Vagina (tissue), 2 donors: ENCODE data around the gene PIK3R4. TPM values are rescaled to one million over a fixed set of nuclear protein-coding genes. Genes with fewer than 3 reads are reported as not detected.

Experiments
- DNase-seq, 2 donors: peaks; one replicate each; pipeline ENCODE4 v3.0.0-alpha.2; 2017; ENCODE audit errors: extremely low spot score in 2 of 2
- H3K27ac ChIP-seq: fragments of 200-600 bp; sonication (generic); one replicate; pipeline ENCODE4 v1.5.1; 2019
- H3K27me3 ChIP-seq: fragments of 200-600 bp; sonication (generic); one replicate; pipeline ENCODE4 v1.5.1; 2019
- H3K36me3 ChIP-seq, 2 donors: fragments of 200-600 bp; sonication (generic); one replicate each; pipeline ENCODE4 v1.5.1; 2017 to 2019
- H3K4me1 ChIP-seq: fragments of 200-600 bp; sonication (generic); one replicate; pipeline ENCODE4 v1.5.1; 2019
- H3K4me3 ChIP-seq, 2 donors: fragments of 200-600 bp; sonication (generic); 1 replicate in 1 of 2; 2 replicates in 1 of 2; pipeline ENCODE4 v1.5.1; 2016 to 2019
- H3K9me3 ChIP-seq: fragments of 200-600 bp; sonication (generic); one replicate; pipeline ENCODE4 v1.5.1; 2019
- CTCF ChIP-seq, 3 experiments: fragments of 450-650 bp in 2 of 3; fragments of 200-600 bp in 1 of 3; sonication (generic) in 1 of 3; IDR thresholded peaks; one replicate each; pipeline ENCODE4 v1.5.1; 2017 to 2019; ENCODE audit warnings: antibody characterized with exemption in 3 of 3, mild to moderate bottlenecking in 2 of 3, moderate library complexity in 2 of 3
- POLR2A ChIP-seq, 2 donors: fragments of 450-650 bp; IDR thresholded peaks; one replicate each; pipeline ENCODE4 v1.6.1; 2017; ENCODE audit warnings: antibody characterized with exemption in 2 of 2, mild to moderate bottlenecking in 2 of 2, moderate library complexity in 2 of 2
- POLR2AphosphoS5 ChIP-seq, 2 donors: sonication (generic); formaldehyde crosslinking; IDR thresholded peaks; one replicate each; pipeline ENCODE4 v1.9.0; 2017; ENCODE audit warnings: antibody characterized with exemption in 2 of 2, mild to moderate bottlenecking in 2 of 2, low read depth in 1 of 2; ENCODE audit not compliant: insufficient read depth in 1 of 2
- intact Hi-C: fragments of 100-400 bp; cut with DNase I; formaldehyde crosslinking; loops from one replicate; pipeline ENCODE4 v1.15.1; 2023
- total RNA-seq: library from RNA; depleted of rRNA; stranded (reverse); fragments of >200 nt; gene quantifications from one replicate; pipeline ENCODE4 v1.2.3, GENCODE V29; 2016

The PIK3R4 gene
- total RNA-seq, 1 donor from 2014 or later, result 20.6 TPM

- no peaks in the 10 kb centered on the region for H3K9me3 ChIP-seq
- no peak for TF ChIP-seq POLR2A (IDR thresholded peaks at IDR 0.05)
- no peak for TF ChIP-seq POLR2AphosphoS5 (IDR thresholded peaks at IDR 0.05; ENCODE audit: insufficient read depth in 1 of 2, low read depth in 1 of 2)
- TF ChIP-seq CTCF (IDR thresholded peaks at IDR 0.05), result no peak
- H3K27ac ChIP-seq, result no peak overlapping the region
- H3K4me1 ChIP-seq, result no peaks in the 10 kb centered on the region
- H3K36me3 ChIP-seq, result peaks cover 0 to 24% of the 10 kb centered on the region in 2 donors
- intact Hi-C loops, result no loop called here
- no peak overlapping the region for H3K4me3 ChIP-seq
- no peaks in the 10 kb centered on the region for H3K27me3 ChIP-seq
- no peak for DNase-seq
Observed at GRCh38 chr3:130711565-130712324, 34.9 kb downstream of the PIK3R4 start.

GRCh38 chr3:130709671-130710070 lies 37.0 kb downstream of the PIK3R4 start:
- no peak overlapping the region for H3K4me3 ChIP-seq
- no peaks in the 10 kb centered on the region for H3K4me1 ChIP-seq
- H3K36me3 ChIP-seq, result peaks cover 0 to 4% of the 10 kb centered on the region in 2 donors
- no peak overlapping the region for H3K27ac ChIP-seq
- TF ChIP-seq CTCF (IDR thresholded peaks at IDR 0.05), result no peak
- TF ChIP-seq POLR2A (IDR thresholded peaks at IDR 0.05), result no peak
- no peak for TF ChIP-seq POLR2AphosphoS5 (IDR thresholded peaks at IDR 0.05; ENCODE audit: insufficient read depth in 1 of 2, low read depth in 1 of 2)
- intact Hi-C loops, result no loop called here
- H3K27me3 ChIP-seq, result no peaks in the 10 kb centered on the region
- no peaks in the 10 kb centered on the region for H3K9me3 ChIP-seq
- no peak for DNase-seq

DNA sequence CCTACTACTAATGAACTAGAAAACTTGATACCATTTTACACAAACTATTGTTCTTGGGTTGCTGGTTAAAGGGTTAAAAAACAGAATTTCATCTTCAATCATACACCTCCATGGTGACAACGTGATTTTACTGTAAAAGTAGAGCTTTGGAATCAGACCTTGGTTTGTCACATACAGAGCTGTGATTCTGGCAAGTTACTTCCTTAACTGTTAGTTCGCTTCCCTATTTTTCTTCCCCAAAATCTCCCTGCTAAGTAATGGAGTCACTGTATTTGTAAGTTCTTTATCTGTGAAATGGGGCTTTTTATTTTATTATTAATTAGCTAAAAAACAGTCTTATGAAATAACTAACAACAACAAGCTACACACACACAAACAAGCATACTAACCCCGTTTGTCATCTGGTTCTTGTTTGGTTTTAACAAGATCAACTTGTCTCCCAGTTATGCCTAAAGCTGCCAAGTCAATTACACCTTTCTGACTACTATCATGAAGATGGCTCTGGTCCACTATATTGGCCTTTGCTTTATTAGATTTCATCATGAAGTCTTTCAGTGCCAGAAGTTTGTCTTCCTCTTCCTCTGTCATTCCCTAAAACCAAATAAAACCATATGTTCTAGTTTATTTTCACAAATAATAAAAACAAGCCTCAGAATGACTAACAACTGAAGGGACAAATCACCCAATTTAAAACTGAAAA lies 38.6 kb downstream of the PIK3R4 start:
- H3K4me3 ChIP-seq, result no peak overlapping the region
- TF ChIP-seq CTCF (IDR thresholded peaks at IDR 0.05) (no peak), POLR2A (IDR thresholded peaks at IDR 0.05) (no peak), POLR2AphosphoS5 (IDR thresholded peaks at IDR 0.05; ENCODE audit: insufficient read depth in 1 of 2, low read depth in 1 of 2) (no peak)
- intact Hi-C loops, result no loop called here
- H3K36me3 ChIP-seq, result peaks cover 0 to 3% of the 10 kb centered on the region in 2 donors
- H3K27me3 ChIP-seq, result no peaks in the 10 kb centered on the region
- no peaks in the 10 kb centered on the region for H3K4me1 ChIP-seq
- no peak overlapping the region for H3K27ac ChIP-seq
- H3K9me3 ChIP-seq, result no peaks in the 10 kb centered on the region
- no peak for DNase-seq

- Histone ChIP-seq H3K4me1 (no peaks in the 10 kb centered on the region), H3K27me3 (no peaks in the 10 kb centered on the region), H3K4me3 (no peak overlapping the region), H3K36me3 (peaks cover 0 to 21% of the 10 kb centered on the region in 2 donors), H3K9me3 (no peaks in the 10 kb centered on the region), H3K27ac (no peak overlapping the region)
- no peak for TF ChIP-seq CTCF (IDR thresholded peaks at IDR 0.05)
- no peak for TF ChIP-seq POLR2AphosphoS5 (IDR thresholded peaks at IDR 0.05; ENCODE audit: insufficient read depth in 1 of 2, low read depth in 1 of 2)
- DNase-seq, result no peak
- intact Hi-C loops, result no loop called here
Observed at GRCh38 chr3:130705501-130705900, 41.1 kb downstream of the PIK3R4 start.

GRCh38 chr3:130702985-130703384 lies 43.6 kb downstream of the PIK3R4 start:
- intact Hi-C loops, result no loop called here
- Histone ChIP-seq H3K27ac (no peak overlapping the region), H3K27me3 (no peaks in the 10 kb centered on the region), H3K4me1 (no peaks in the 10 kb centered on the region), H3K9me3 (no peaks in the 10 kb centered on the region), H3K4me3 (no peak overlapping the region), H3K36me3 (peaks cover 0 to 29% of the 10 kb centered on the region in 2 donors)
- no peak for DNase-seq
- TF ChIP-seq POLR2A (IDR thresholded peaks at IDR 0.05) (no peak), POLR2AphosphoS5 (IDR thresholded peaks at IDR 0.05; ENCODE audit: insufficient read depth in 1 of 2, low read depth in 1 of 2) (no peak), CTCF (IDR thresholded peaks at IDR 0.05) (no peak)
